A549 treated with Mapracorat at 1 μM for 4 hours (cell line): Measurements from ENCODE around the gene TUBGCP4. TPM values are rescaled to one million over a fixed set of nuclear protein-coding genes. Genes with fewer than 3 reads are reported as not detected.

Experiments
- total RNA-seq: library from RNA; stranded (reverse); fragments of 200-300 nt; extraction: Qiagen RNA extraction; gene quantifications from 5 replicates; pipeline ENCODE4 v1.2.3, GENCODE V29; 2022

Gene TUBGCP4
- 3.8 to 8.1 TPM (median 5.9 TPM) in 5 replicates for total RNA-seq

DNA sequence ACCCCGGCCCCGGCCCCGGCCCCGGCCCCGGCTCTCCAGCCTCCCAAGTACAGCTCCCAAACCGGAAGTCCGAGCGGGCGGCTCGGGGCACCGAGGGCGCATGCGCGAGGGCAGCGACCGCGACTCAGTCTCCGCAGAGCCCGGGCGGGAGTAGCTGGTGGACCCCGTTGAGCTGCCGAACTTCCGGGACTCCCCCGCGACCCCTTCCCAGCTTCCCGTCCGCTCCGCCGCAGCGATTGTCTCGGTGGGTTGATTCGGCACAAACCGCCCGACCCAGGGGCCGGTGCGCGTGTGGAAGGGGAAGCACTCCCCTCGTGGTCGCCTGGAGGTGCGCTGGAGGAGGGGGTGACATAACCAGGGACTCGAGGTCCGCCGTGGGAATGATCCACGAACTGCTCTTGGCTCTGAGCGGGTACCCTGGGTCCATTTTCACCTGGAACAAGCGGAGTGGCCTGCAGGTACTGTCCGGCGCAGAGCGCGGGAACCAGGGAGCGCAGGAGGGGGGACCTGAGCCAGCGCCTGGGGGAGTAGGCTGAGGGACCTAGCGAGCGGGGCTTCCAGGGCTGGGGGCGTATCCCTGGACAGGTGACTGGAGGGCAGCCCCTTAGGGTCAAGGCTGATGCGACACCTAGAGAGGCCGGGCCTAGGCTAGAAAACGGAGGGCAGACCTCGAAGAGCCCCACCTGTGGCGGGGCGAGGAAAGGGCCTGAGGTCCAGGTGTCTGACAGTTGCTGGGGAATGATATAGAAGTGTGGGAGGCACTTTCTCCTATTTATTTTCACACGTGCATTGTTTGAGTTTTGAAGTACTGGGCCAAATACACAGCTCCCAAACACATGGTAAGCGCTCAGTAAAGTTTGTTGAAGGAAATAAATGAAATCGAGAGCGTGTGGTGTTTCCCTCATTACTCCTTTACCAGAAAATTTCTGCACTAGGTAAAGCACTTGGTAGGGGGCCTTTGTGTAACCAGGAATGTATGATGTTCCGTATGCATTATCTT is at the start of gene TUBGCP4, which contains the start of gene ZSCAN29:
Gene TUBGCP4, plus strand, starts transcription at position 127 of the 1,000 bp plus-strand sequence. Its CDS starts 254 bp downstream, at position 381.
Gene ZSCAN29, minus strand, starts transcription at position 69 of the 1,000 bp plus-strand sequence. CDS start 1,130 bp downstream, outside the sequence.

GRCh38 chr15:43329960-43330779 is 40.7 kb upstream of the TUBGCP4 start, which contains the start of gene LCMT2:
LCMT2 (minus strand) TSS chr15:43330573; CDS start chr15:43330489, 84 bp downstream.

Other genes starting within 250 kb of the TUBGCP4 start
- 7.2 to 10.6 TPM (median 9.1 TPM) in 5 replicates for gene TMEM62, start 237.5 kb upstream of the TUBGCP4 start, total RNA-seq
- 24.5 to 29.8 TPM (median 27.6 TPM) in 5 replicates for gene CCNDBP1, start 185.7 kb upstream of the TUBGCP4 start, total RNA-seq
- not detected in 5 replicates for gene EPB42, start 150.1 kb upstream of the TUBGCP4 start, total RNA-seq
- not detected in 5 replicates for gene TGM5, start 104.2 kb upstream of the TUBGCP4 start, total RNA-seq
- not detected in 5 replicates for gene TGM7, start 68.8 kb upstream of the TUBGCP4 start, total RNA-seq
- gene LCMT2, start 40.5 kb upstream of the TUBGCP4 start, total RNA-seq = 5.7 to 8.3 TPM (median 6.8 TPM) in 5 replicates
- gene ZSCAN29, start 58 bp upstream of the TUBGCP4 start, total RNA-seq = 7.1 to 9.5 TPM (median 8.2 TPM) in 5 replicates
- gene TP53BP1, start 122.1 kb downstream of the TUBGCP4 start, total RNA-seq = 15.8 to 18.4 TPM (median 17.0 TPM) in 5 replicates
- 0.57 to 0.66 TPM (median 0.64 TPM) in 5 replicates for gene MAP1A, start 146.5 kb downstream of the TUBGCP4 start, total RNA-seq
- gene PPIP5K1, start 219.1 kb downstream of the TUBGCP4 start, total RNA-seq = 4.7 to 7.8 TPM (median 6.9 TPM) in 5 replicates
- gene CKMT1B, start 222.9 kb downstream of the TUBGCP4 start, total RNA-seq = 2.7 to 5.1 TPM (median 3.3 TPM) in 5 replicates
- 0.12 to 0.30 TPM (median 0.23 TPM) in 4 of 5 replicates, not detected in the other for gene STRC, start 247.7 kb downstream of the TUBGCP4 start, total RNA-seq